HepG2 (cell line): ENCODE data around the gene MCM3AP. TPM values are rescaled to one million over a fixed set of nuclear protein-coding genes. Genes with fewer than 3 reads are reported as not detected.

Source experiments
- AGO1 ChIP-seq: fragments of 200-400 bp; formaldehyde crosslinking; IDR thresholded peaks from 2 replicates; pipeline ENCODE4 v1.6.1; 2017; ENCODE audit warnings: mild to moderate bottlenecking, low read depth, low read length, moderate library complexity; ENCODE audit not compliant: poor library complexity, severe bottlenecking
- CSRNP1 ChIP-seq: sonication (generic); formaldehyde crosslinking; IDR thresholded peaks from 2 replicates; pipeline ENCODE4 v1.8.1; 2023; ENCODE audit warnings: mild to moderate bottlenecking, missing genetic modification reagents
- E2F5 ChIP-seq: sonication (generic); formaldehyde crosslinking; conservative IDR thresholded peaks from 2 replicates; pipeline ENCODE4 v1.4.0; 2020; ENCODE audit warnings: missing genetic modification reagents
- HMGXB3 ChIP-seq: sonication (generic); formaldehyde crosslinking; IDR thresholded peaks from 2 replicates; pipeline ENCODE4 v1.4.0; 2020; ENCODE audit warnings: missing genetic modification reagents, borderline replicate concordance
- MTERF4 ChIP-seq: sonication (generic); formaldehyde crosslinking; IDR thresholded peaks from 2 replicates; pipeline ENCODE4 v1.8.0; 2023; ENCODE audit warnings: mild to moderate bottlenecking, missing genetic modification reagents
- NFKBIZ ChIP-seq: IDR thresholded peaks from 2 replicates; pipeline ENCODE4 v1.6.1; 2018; ENCODE audit warnings: missing genetic modification reagents, missing compliant biosample characterization
- NFRKB ChIP-seq: fragments of 450-650 bp; IDR thresholded peaks from 2 replicates; pipeline ENCODE4 v1.6.1; 2017
- NR2F2 ChIP-seq: IDR thresholded peaks from 2 replicates; pipeline ENCODE4 v1.6.1; 2012; ENCODE audit warnings: low read depth, inconsistent platforms, borderline replicate concordance
- SP5 ChIP-seq: IDR thresholded peaks from 2 replicates; pipeline ENCODE4 v1.6.1; 2016; ENCODE audit warnings: low read depth, borderline replicate concordance
- STAT5B ChIP-seq: sonication (generic); formaldehyde crosslinking; IDR thresholded peaks from 2 replicates; pipeline ENCODE4 v1.4.0; 2020; ENCODE audit warnings: missing genetic modification reagents
- U2AF2 ChIP-seq: fragments of 200-400 bp; formaldehyde crosslinking; IDR thresholded peaks from 2 replicates; pipeline ENCODE4 v1.6.1; 2017; ENCODE audit warnings: low read depth, mild to moderate bottlenecking, low read length
- ZNF20 ChIP-seq: sonication (generic); formaldehyde crosslinking; IDR thresholded peaks from 2 replicates; pipeline ENCODE4 v1.4.0; 2020; ENCODE audit warnings: mild to moderate bottlenecking, moderate library complexity, missing genetic modification reagents
- ZNF276 ChIP-seq: sonication (generic); formaldehyde crosslinking; IDR thresholded peaks from 2 replicates; pipeline ENCODE4 v1.4.0; 2020; ENCODE audit warnings: mild to moderate bottlenecking, low read depth, missing genetic modification reagents
- ZNF572 ChIP-seq: sonication (generic); formaldehyde crosslinking; IDR thresholded peaks from 2 replicates; pipeline ENCODE4 v1.5.1; 2020; ENCODE audit warnings: mild to moderate bottlenecking, missing genetic modification reagents
- ZNF710 ChIP-seq: sonication (generic); formaldehyde crosslinking; IDR thresholded peaks from 2 replicates; pipeline ENCODE4 v1.5.0; 2020; ENCODE audit warnings: mild to moderate bottlenecking, missing genetic modification reagents, borderline replicate concordance
- ZNF772 ChIP-seq: sonication (generic); formaldehyde crosslinking; IDR thresholded peaks from 2 replicates; pipeline ENCODE4 v1.5.0; 2020; ENCODE audit warnings: mild to moderate bottlenecking, missing genetic modification reagents
- polyA plus RNA-seq, 8 experiments: library from polyadenylated mRNA; depleted of rRNA in 3 of 8; stranded (reverse) in 7 of 8; unstranded in 1 of 8; fragments of >200 nt; fragmentation: Illumina TruSeq in 4 of 8; extraction: Trizol in 4 of 8; gene quantifications; 2 replicates each; pipeline versions ENCODE4 v1.2.1 to v1.2.3, GENCODE V29; 2011 to 2016; ENCODE audit warnings: low read depth in 4 of 8, missing spikeins in 1 of 8, mixed read lengths in 1 of 8; ENCODE audit not compliant: insufficient read depth in 1 of 8
- total RNA-seq, 5 experiments: library from RNA; depleted of rRNA; stranded (reverse); fragments of >200 nt; fragmentation: Illumina TruSeq; extraction: Trizol; gene quantifications; 2 replicates each; pipeline ENCODE4 v1.2.3, GENCODE V29; 2016; ENCODE audit warnings: low read depth in 1 of 5

Gene MCM3AP
- total and polyA plus RNA-seq, 2 of the 13 experiments (the other 11 are each of a cell fraction or from before 2014, with no cell fraction given), result 27.0 to 54.7 TPM

GRCh38 chr21:46295996-46296752, 10.8 kb upstream of the MCM3AP start (continued):
- TF ChIP-seq HMGXB3 (CRISPR knock-in tag) (peak; percentile 57; the same call in 1 of the 2 replicates), NFKBIZ (CRISPR knock-in tag) (0 out of 2 replicates have a peak, but pooled peaks have one; percentile 47), NFRKB (no peak), CSRNP1 (peak; percentile 59; the same call in 1 of the 2 replicates), MTERF4 (CRISPR knock-in tag) (peak; percentile 49; the same call in 1 of the 2 replicates), SP5 (CRISPR knock-in tag) (0 out of 2 replicates have a peak, but pooled peaks have one; percentile 13), ZNF276 (CRISPR knock-in tag) (no peak), AGO1 (no peak), E2F5 (CRISPR knock-in tag) (no peak), STAT5B (CRISPR knock-in tag) (no peak), ZNF572 (CRISPR knock-in tag) (no peak), ZNF710 (CRISPR knock-in tag) (no peak), ZNF772 (no peak), U2AF2 (no peak), ZNF20 (no peak), NR2F2 (no peak)
